Measurements from ENCODE around the gene LAIR2. TPM values are rescaled to one million over a fixed set of nuclear protein-coding genes. Genes with fewer than 3 reads are reported as not detected.
A peak's percentile ranks its signal among the peaks of the same experiment; 100 is the strongest.

LAIR2 gene
- total and polyA plus RNA-seq, 4 donors = 0.19 to 0.24 TPM; not detected in 2

DNA sequence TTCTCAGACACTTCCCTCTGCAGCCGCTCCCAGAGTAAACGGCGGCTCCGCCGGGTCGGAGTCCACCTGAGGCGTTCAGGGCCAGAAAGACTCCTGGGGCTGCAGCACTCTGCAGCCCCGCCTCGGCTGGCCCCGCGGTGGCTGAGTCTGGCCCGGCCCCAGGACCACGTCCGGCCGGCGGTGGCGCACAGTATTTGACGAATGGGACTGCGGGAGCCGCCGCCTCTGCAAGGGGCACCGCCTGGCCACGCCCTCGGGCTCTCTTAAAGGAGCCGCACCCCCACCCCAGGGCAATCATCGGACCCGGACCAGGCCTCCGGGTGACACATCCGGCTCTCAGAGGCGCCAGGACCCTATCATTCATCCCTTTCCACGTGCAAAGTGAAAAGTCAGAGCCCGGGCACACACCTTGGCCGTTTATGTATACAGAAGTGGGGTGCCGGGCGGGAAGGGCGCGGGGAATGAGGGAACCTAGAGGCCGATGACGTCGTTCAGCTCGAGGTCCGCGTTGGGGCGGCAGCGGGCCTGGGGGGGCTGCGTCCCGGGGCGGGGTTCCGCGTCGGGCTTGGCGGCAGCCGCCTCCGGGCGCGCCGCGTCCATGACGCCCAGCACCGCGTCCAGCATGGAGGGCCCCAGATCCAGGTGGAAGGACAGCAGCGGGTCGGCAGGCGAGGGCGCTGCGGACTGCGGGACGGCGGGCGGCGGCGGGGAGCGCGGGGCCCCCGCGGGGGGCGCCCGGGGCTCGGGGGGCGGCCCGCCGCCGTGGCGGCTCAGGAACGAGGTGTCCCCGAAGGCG is 37.8 kb upstream of the LAIR2 start:
- peaks cover 0 to 6% (median 0%) of the 10 kb centered on the region in 4 donors for H3K27me3 ChIP-seq (ENCODE audit: control insufficient read depth in 4 of 4, insufficient read depth in 4 of 4, low read length in 3 of 4)
- no peaks in the 10 kb centered on the region for H3K9me3 ChIP-seq (ENCODE audit: control insufficient read depth in 4 of 4, low read length in 3 of 4)
- WGBS = 10% methylated on average over 87 of the region's 87 CpGs
- TF ChIP-seq RXRA (IDR thresholded peaks at IDR 0.05) = peak in 1 of 2 donors; percentile 3
- peak in 1 of 2 donors; percentile 21 for TF ChIP-seq EGR1 (IDR thresholded peaks at IDR 0.05; ENCODE audit: low read depth in 2 of 2)
- TF ChIP-seq HNF4G (IDR thresholded peaks at IDR 0.05) = peak; percentile 26
- no peak for TF ChIP-seq JUND (IDR thresholded peaks at IDR 0.05)
- peak; percentile 74 for TF ChIP-seq SP1 (IDR thresholded peaks at IDR 0.05)
- no peak for TF ChIP-seq RAD21 (IDR thresholded peaks at IDR 0.05)
- TF ChIP-seq MAX (IDR thresholded peaks at IDR 0.05) = peak; percentile 34
- TF ChIP-seq, protein P1, sequence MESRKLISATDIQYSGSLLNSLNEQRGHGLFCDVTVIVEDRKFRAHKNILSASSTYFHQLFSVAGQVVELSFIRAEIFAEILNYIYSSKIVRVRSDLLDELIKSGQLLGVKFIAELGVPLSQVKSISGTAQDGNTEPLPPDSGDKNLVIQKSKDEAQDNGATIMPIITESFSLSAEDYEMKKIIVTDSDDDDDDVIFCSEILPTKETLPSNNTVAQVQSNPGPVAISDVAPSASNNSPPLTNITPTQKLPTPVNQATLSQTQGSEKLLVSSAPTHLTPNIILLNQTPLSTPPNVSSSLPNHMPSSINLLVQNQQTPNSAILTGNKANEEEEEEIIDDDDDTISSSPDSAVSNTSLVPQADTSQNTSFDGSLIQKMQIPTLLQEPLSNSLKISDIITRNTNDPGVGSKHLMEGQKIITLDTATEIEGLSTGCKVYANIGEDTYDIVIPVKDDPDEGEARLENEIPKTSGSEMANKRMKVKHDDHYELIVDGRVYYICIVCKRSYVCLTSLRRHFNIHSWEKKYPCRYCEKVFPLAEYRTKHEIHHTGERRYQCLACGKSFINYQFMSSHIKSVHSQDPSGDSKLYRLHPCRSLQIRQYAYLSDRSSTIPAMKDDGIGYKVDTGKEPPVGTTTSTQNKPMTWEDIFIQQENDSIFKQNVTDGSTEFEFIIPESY (IDR thresholded peaks at IDR 0.05) = no peak
- TF ChIP-seq, protein P2, sequence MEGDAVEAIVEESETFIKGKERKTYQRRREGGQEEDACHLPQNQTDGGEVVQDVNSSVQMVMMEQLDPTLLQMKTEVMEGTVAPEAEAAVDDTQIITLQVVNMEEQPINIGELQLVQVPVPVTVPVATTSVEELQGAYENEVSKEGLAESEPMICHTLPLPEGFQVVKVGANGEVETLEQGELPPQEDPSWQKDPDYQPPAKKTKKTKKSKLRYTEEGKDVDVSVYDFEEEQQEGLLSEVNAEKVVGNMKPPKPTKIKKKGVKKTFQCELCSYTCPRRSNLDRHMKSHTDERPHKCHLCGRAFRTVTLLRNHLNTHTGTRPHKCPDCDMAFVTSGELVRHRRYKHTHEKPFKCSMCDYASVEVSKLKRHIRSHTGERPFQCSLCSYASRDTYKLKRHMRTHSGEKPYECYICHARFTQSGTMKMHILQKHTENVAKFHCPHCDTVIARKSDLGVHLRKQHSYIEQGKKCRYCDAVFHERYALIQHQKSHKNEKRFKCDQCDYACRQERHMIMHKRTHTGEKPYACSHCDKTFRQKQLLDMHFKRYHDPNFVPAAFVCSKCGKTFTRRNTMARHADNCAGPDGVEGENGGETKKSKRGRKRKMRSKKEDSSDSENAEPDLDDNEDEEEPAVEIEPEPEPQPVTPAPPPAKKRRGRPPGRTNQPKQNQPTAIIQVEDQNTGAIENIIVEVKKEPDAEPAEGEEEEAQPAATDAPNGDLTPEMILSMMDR (IDR thresholded peaks at IDR 0.05; ENCODE audit: low read depth, low read length, missing input control) = peak; percentile 15
- TF ChIP-seq GABPA (IDR thresholded peaks at IDR 0.05 in 1 of 2, conservative IDR thresholded peaks at IDR 0.05 in 1 of 2) = peak in 1 of 2 donors; percentile 39
- TF ChIP-seq HNF4A (conservative IDR thresholded peaks at IDR 0.05) = peak; percentile 51 to 75
- no peak for TF ChIP-seq ATF3 (IDR thresholded peaks at IDR 0.05)
- peak overlapping the region; percentile 32 to 61 (median 58) for H3K4me3 ChIP-seq (ENCODE audit: low read depth in 1 of 3, low read length in 3 of 3)
- no peak overlapping the region for H3K9ac ChIP-seq (ENCODE audit: low read depth in 1 of 2, low read length in 2 of 2)
- peak; percentile 81 for DNase-seq (ENCODE audit: low spot score)
- peaks cover 8 to 26% (median 17%) of the 10 kb centered on the region in 4 donors for H3K4me1 ChIP-seq (ENCODE audit: control insufficient read depth in 4 of 4, insufficient read depth in 4 of 4, low read length in 3 of 4)
- peaks cover 0 to 18% (median 11%) of the 10 kb centered on the region in 4 donors for H3K36me3 ChIP-seq (ENCODE audit: control insufficient read depth in 4 of 4, insufficient read depth in 3 of 4, low read depth in 1 of 4, low read length in 3 of 4)
- peak overlapping the region; percentile 90 to 95 for H3K27ac ChIP-seq (ENCODE audit: low read depth in 1 of 2, low read length in 2 of 2)

GRCh38 chr19:54465426-54466109 is 37.1 kb upstream of the LAIR2 start:
- Histone ChIP-seq H3K9ac (ENCODE audit: low read depth in 1 of 2, low read length in 2 of 2) (no peak overlapping the region), H3K27ac (ENCODE audit: low read depth in 1 of 2, low read length in 2 of 2) (no peak overlapping the region), H3K4me1 (ENCODE audit: control insufficient read depth in 4 of 4, insufficient read depth in 4 of 4, low read length in 3 of 4) (peaks cover 8 to 26% (median 17%) of the 10 kb centered on the region in 4 donors), H3K9me3 (ENCODE audit: control insufficient read depth in 4 of 4, low read length in 3 of 4) (no peaks in the 10 kb centered on the region), H3K4me3 (ENCODE audit: low read depth in 1 of 3, low read length in 3 of 3) (peak overlapping the region in 1 of 3 donors; percentile 61), H3K27me3 (ENCODE audit: control insufficient read depth in 4 of 4, insufficient read depth in 4 of 4, low read length in 3 of 4) (peaks cover 0 to 7% (median 0%) of the 10 kb centered on the region in 4 donors), H3K36me3 (ENCODE audit: control insufficient read depth in 4 of 4, insufficient read depth in 3 of 4, low read depth in 1 of 4, low read length in 3 of 4) (peaks cover 0 to 13% (median 9%) of the 10 kb centered on the region in 4 donors)
- DNase-seq (ENCODE audit: low spot score) = no peak
- WGBS = 71% methylated on average over 49 of the region's 49 CpGs
- no peak for TF ChIP-seq TAF1 (conservative IDR thresholded peaks at IDR 0.05)
- no peak for TF ChIP-seq SP1 (IDR thresholded peaks at IDR 0.05)
- no peak for TF ChIP-seq RAD21 (IDR thresholded peaks at IDR 0.05)
- TF ChIP-seq FOXA1 (IDR thresholded peaks at IDR 0.05) = no peak
- TF ChIP-seq GABPA (IDR thresholded peaks at IDR 0.05 in 1 of 2, conservative IDR thresholded peaks at IDR 0.05 in 1 of 2) = no peak
- TF ChIP-seq ATF3 (IDR thresholded peaks at IDR 0.05) = no peak
- TF ChIP-seq YY1 (IDR thresholded peaks at IDR 0.05) = no peak
- TF ChIP-seq FOXA2 (IDR thresholded peaks at IDR 0.05) = no peak
- no peak for TF ChIP-seq HNF4A (conservative IDR thresholded peaks at IDR 0.05)
- TF ChIP-seq, protein P3, sequence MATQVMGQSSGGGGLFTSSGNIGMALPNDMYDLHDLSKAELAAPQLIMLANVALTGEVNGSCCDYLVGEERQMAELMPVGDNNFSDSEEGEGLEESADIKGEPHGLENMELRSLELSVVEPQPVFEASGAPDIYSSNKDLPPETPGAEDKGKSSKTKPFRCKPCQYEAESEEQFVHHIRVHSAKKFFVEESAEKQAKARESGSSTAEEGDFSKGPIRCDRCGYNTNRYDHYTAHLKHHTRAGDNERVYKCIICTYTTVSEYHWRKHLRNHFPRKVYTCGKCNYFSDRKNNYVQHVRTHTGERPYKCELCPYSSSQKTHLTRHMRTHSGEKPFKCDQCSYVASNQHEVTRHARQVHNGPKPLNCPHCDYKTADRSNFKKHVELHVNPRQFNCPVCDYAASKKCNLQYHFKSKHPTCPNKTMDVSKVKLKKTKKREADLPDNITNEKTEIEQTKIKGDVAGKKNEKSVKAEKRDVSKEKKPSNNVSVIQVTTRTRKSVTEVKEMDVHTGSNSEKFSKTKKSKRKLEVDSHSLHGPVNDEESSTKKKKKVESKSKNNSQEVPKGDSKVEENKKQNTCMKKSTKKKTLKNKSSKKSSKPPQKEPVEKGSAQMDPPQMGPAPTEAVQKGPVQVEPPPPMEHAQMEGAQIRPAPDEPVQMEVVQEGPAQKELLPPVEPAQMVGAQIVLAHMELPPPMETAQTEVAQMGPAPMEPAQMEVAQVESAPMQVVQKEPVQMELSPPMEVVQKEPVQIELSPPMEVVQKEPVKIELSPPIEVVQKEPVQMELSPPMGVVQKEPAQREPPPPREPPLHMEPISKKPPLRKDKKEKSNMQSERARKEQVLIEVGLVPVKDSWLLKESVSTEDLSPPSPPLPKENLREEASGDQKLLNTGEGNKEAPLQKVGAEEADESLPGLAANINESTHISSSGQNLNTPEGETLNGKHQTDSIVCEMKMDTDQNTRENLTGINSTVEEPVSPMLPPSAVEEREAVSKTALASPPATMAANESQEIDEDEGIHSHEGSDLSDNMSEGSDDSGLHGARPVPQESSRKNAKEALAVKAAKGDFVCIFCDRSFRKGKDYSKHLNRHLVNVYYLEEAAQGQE (IDR thresholded peaks at IDR 0.05) = no peak
- no peak for TF ChIP-seq EGR1 (IDR thresholded peaks at IDR 0.05; ENCODE audit: low read depth in 2 of 2)
- no peak for TF ChIP-seq NR2F2 (IDR thresholded peaks at IDR 0.05)
- TF ChIP-seq HNF4G (IDR thresholded peaks at IDR 0.05) = no peak
- TF ChIP-seq, protein P2 (IDR thresholded peaks at IDR 0.05; ENCODE audit: low read depth, low read length, missing input control) = no peak
- TF ChIP-seq MAX (IDR thresholded peaks at IDR 0.05) = no peak

Data from liver (tissue), 9 donors.